Measurements from ENCODE around the gene KCNB1.

GRCh38 chr20:49418809-49419208 lies 63.7 kb downstream of the KCNB1 start:
- TF ChIP-seq CTCF (IDR thresholded peaks at IDR 0.05; ENCODE audit: low read depth, low read length, missing input control) (no peak), YY1 (IDR thresholded peaks at IDR 0.05) (no peak), RXRA (IDR thresholded peaks at IDR 0.05) (no peak), FOXA1 (IDR thresholded peaks at IDR 0.05) (no peak), EGR1 (IDR thresholded peaks at IDR 0.05; ENCODE audit: low read depth in 2 of 2) (no peak), MAX (IDR thresholded peaks at IDR 0.05) (no peak), SP1 (IDR thresholded peaks at IDR 0.05) (no peak), NR2F2 (IDR thresholded peaks at IDR 0.05) (no peak), TAF1 (conservative IDR thresholded peaks at IDR 0.05) (no peak), RAD21 (IDR thresholded peaks at IDR 0.05) (no peak), ATF3 (IDR thresholded peaks at IDR 0.05) (no peak), FOXA2 (IDR thresholded peaks at IDR 0.05) (no peak), JUND (IDR thresholded peaks at IDR 0.05) (no peak)
